ENCODE results near the gene UBE2Q2.

Gene UBE2Q2

GRCh38 chr15:75916978-75917377, 73.7 kb downstream of the UBE2Q2 start:
- Histone ChIP-seq H3K4me1 (ENCODE audit: control insufficient read depth, insufficient read depth, low read length) (peaks cover 3% of the 10 kb centered on the region), H3K36me3 (ENCODE audit: insufficient read depth, low read length) (peaks cover 50% of the 10 kb centered on the region), H3K4me3 (ENCODE audit: low read length) (no peak overlapping the region), H3K9ac (ENCODE audit: low read depth, low read length) (no peak overlapping the region), H3K9me3 (replicated peaks; ENCODE audit: low read length) (no peaks in the 10 kb centered on the region), H3K27me3 (ENCODE audit: control insufficient read depth, insufficient read depth, low read length) (no peaks in the 10 kb centered on the region), H3K4me2 (ENCODE audit: low read length) (no peak overlapping the region)

- H3K9me3 ChIP-seq (replicated peaks; ENCODE audit: low read length) = no peaks in the 10 kb centered on the region
- H3K4me1 ChIP-seq (ENCODE audit: control insufficient read depth, insufficient read depth, low read length) = peaks cover 11% of the 10 kb centered on the region
- peaks cover 50% of the 10 kb centered on the region for H3K36me3 ChIP-seq (ENCODE audit: insufficient read depth, low read length)
- H3K4me2 ChIP-seq (ENCODE audit: low read length) = no peak overlapping the region
- H3K27me3 ChIP-seq (ENCODE audit: control insufficient read depth, insufficient read depth, low read length) = no peaks in the 10 kb centered on the region
- H3K4me3 ChIP-seq (ENCODE audit: low read length) = no peak overlapping the region
- no peak overlapping the region for H3K9ac ChIP-seq (ENCODE audit: low read depth, low read length)
These were observed 74.9 kb downstream of the UBE2Q2 start for GRCh38 chr15:75918135-75918534.

- Histone ChIP-seq H3K36me3 (ENCODE audit: insufficient read depth, low read length) (peaks cover 38% of the 10 kb centered on the region), H3K4me1 (ENCODE audit: control insufficient read depth, insufficient read depth, low read length) (peaks cover 11% of the 10 kb centered on the region), H3K9ac (ENCODE audit: low read depth, low read length) (no peak overlapping the region), H3K9me3 (replicated peaks; ENCODE audit: low read length) (no peaks in the 10 kb centered on the region), H3K27me3 (ENCODE audit: control insufficient read depth, insufficient read depth, low read length) (no peaks in the 10 kb centered on the region), H3K4me3 (ENCODE audit: low read length) (no peak overlapping the region), H3K4me2 (ENCODE audit: low read length) (no peak overlapping the region)
These were observed 76.8 kb downstream of the UBE2Q2 start for GRCh38 chr15:75920079-75920478.

GRCh38 chr15:75921732-75922703, 78.8 kb downstream of the UBE2Q2 start:
- peaks cover 11% of the 10 kb centered on the region for H3K4me1 ChIP-seq (ENCODE audit: control insufficient read depth, insufficient read depth, low read length)
- no peak overlapping the region for H3K4me3 ChIP-seq (ENCODE audit: low read length)
- no peak overlapping the region for H3K4me2 ChIP-seq (ENCODE audit: low read length)
- no peak overlapping the region for H3K9ac ChIP-seq (ENCODE audit: low read depth, low read length)
- H3K27me3 ChIP-seq (ENCODE audit: control insufficient read depth, insufficient read depth, low read length) = no peaks in the 10 kb centered on the region
- no peaks in the 10 kb centered on the region for H3K9me3 ChIP-seq (replicated peaks; ENCODE audit: low read length)
- peaks cover 37% of the 10 kb centered on the region for H3K36me3 ChIP-seq (ENCODE audit: insufficient read depth, low read length)

- Histone ChIP-seq H3K36me3 (ENCODE audit: insufficient read depth, low read length) (peaks cover 23% of the 10 kb centered on the region), H3K4me3 (ENCODE audit: low read length) (no peak overlapping the region), H3K4me2 (ENCODE audit: low read length) (no peak overlapping the region), H3K27me3 (ENCODE audit: control insufficient read depth, insufficient read depth, low read length) (no peaks in the 10 kb centered on the region), H3K9ac (ENCODE audit: low read depth, low read length) (no peak overlapping the region), H3K4me1 (ENCODE audit: control insufficient read depth, insufficient read depth, low read length) (peaks cover 11% of the 10 kb centered on the region), H3K9me3 (replicated peaks; ENCODE audit: low read length) (no peaks in the 10 kb centered on the region)
These were observed 80.5 kb downstream of the UBE2Q2 start for GRCh38 chr15:75923756-75924155.

GRCh38 chr15:75924576-75924975, 81.3 kb downstream of the UBE2Q2 start:
- H3K36me3 ChIP-seq (ENCODE audit: insufficient read depth, low read length) = peaks cover 17% of the 10 kb centered on the region

GRCh38 chr15:75925440-75925839, 82.2 kb downstream of the UBE2Q2 start:
- peaks cover 11% of the 10 kb centered on the region for H3K4me1 ChIP-seq (ENCODE audit: control insufficient read depth, insufficient read depth, low read length)
- no peak overlapping the region for H3K4me2 ChIP-seq (ENCODE audit: low read length)
- H3K9me3 ChIP-seq (replicated peaks; ENCODE audit: low read length) = no peaks in the 10 kb centered on the region
- peaks cover 15% of the 10 kb centered on the region for H3K36me3 ChIP-seq (ENCODE audit: insufficient read depth, low read length)
- no peak overlapping the region for H3K4me3 ChIP-seq (ENCODE audit: low read length)
- no peaks in the 10 kb centered on the region for H3K27me3 ChIP-seq (ENCODE audit: control insufficient read depth, insufficient read depth, low read length)
- H3K9ac ChIP-seq (ENCODE audit: low read depth, low read length) = no peak overlapping the region

More at GRCh38 chr15:75924576-75924975, 81.3 kb downstream of the UBE2Q2 start:
- Histone ChIP-seq H3K27me3 (ENCODE audit: control insufficient read depth, insufficient read depth, low read length) (no peaks in the 10 kb centered on the region), H3K4me3 (ENCODE audit: low read length) (no peak overlapping the region), H3K9me3 (replicated peaks; ENCODE audit: low read length) (no peaks in the 10 kb centered on the region), H3K4me1 (ENCODE audit: control insufficient read depth, insufficient read depth, low read length) (peaks cover 11% of the 10 kb centered on the region), H3K4me2 (ENCODE audit: low read length) (no peak overlapping the region), H3K9ac (ENCODE audit: low read depth, low read length) (no peak overlapping the region)

GRCh38 chr15:75926931-75927330, 83.7 kb downstream of the UBE2Q2 start:
- no peak overlapping the region for H3K9ac ChIP-seq (ENCODE audit: low read depth, low read length)
- no peak overlapping the region for H3K4me3 ChIP-seq (ENCODE audit: low read length)
- peaks cover 18% of the 10 kb centered on the region for H3K36me3 ChIP-seq (ENCODE audit: insufficient read depth, low read length)
- no peak overlapping the region for H3K4me2 ChIP-seq (ENCODE audit: low read length)
- H3K4me1 ChIP-seq (ENCODE audit: control insufficient read depth, insufficient read depth, low read length) = peaks cover 8% of the 10 kb centered on the region
- no peaks in the 10 kb centered on the region for H3K9me3 ChIP-seq (replicated peaks; ENCODE audit: low read length)
- no peaks in the 10 kb centered on the region for H3K27me3 ChIP-seq (ENCODE audit: control insufficient read depth, insufficient read depth, low read length)

- Histone ChIP-seq H3K9ac (ENCODE audit: low read depth, low read length) (no peak overlapping the region), H3K4me3 (ENCODE audit: low read length) (no peak overlapping the region), H3K9me3 (replicated peaks; ENCODE audit: low read length) (no peaks in the 10 kb centered on the region), H3K4me2 (ENCODE audit: low read length) (no peak overlapping the region), H3K36me3 (ENCODE audit: insufficient read depth, low read length) (peaks cover 20% of the 10 kb centered on the region), H3K27me3 (ENCODE audit: control insufficient read depth, insufficient read depth, low read length) (no peaks in the 10 kb centered on the region), H3K4me1 (ENCODE audit: control insufficient read depth, insufficient read depth, low read length) (peaks cover 2% of the 10 kb centered on the region)
These were observed 84.4 kb downstream of the UBE2Q2 start for GRCh38 chr15:75927601-75928000.

GRCh38 chr15:75928680-75929608, 85.7 kb downstream of the UBE2Q2 start:
- Histone ChIP-seq H3K4me1 (ENCODE audit: control insufficient read depth, insufficient read depth, low read length) (no peaks in the 10 kb centered on the region), H3K9ac (ENCODE audit: low read depth, low read length) (no peak overlapping the region), H3K4me3 (ENCODE audit: low read length) (no peak overlapping the region), H3K9me3 (replicated peaks; ENCODE audit: low read length) (no peaks in the 10 kb centered on the region), H3K4me2 (ENCODE audit: low read length) (no peak overlapping the region), H3K27me3 (ENCODE audit: control insufficient read depth, insufficient read depth, low read length) (no peaks in the 10 kb centered on the region), H3K36me3 (ENCODE audit: insufficient read depth, low read length) (peaks cover 26% of the 10 kb centered on the region)

GRCh38 chr15:75929799-75930565, 86.7 kb downstream of the UBE2Q2 start:
- H3K9me3 ChIP-seq (replicated peaks; ENCODE audit: low read length) = no peaks in the 10 kb centered on the region
- H3K36me3 ChIP-seq (ENCODE audit: insufficient read depth, low read length) = peaks cover 35% of the 10 kb centered on the region
- no peaks in the 10 kb centered on the region for H3K27me3 ChIP-seq (ENCODE audit: control insufficient read depth, insufficient read depth, low read length)
- no peak overlapping the region for H3K4me2 ChIP-seq (ENCODE audit: low read length)
- no peak overlapping the region for H3K4me3 ChIP-seq (ENCODE audit: low read length)
- H3K9ac ChIP-seq (ENCODE audit: low read depth, low read length) = no peak overlapping the region
- no peaks in the 10 kb centered on the region for H3K4me1 ChIP-seq (ENCODE audit: control insufficient read depth, insufficient read depth, low read length)

All from skeletal muscle satellite cell (primary cell).